Inferior parietal cortex (tissue), 1 donor: ENCODE data around the gene LTBP1.

Experiments
- DNase-seq: peaks from one replicate; pipeline ENCODE4 v3.0.0-alpha.2; 2016; ENCODE audit errors: extremely low spot score

The LTBP1 gene

GRCh38 chr2:33116799-33117198 lies 170.0 kb downstream of the LTBP1 start:
- DNase-seq: no peak

GRCh38 chr2:33118651-33119050 lies 171.9 kb downstream of the LTBP1 start:
- DNase-seq: no peak

GRCh38 chr2:33121416-33121815 lies 174.7 kb downstream of the LTBP1 start:
- DNase-seq: no peak

GRCh38 chr2:33121925-33122324 lies 175.2 kb downstream of the LTBP1 start:
- DNase-seq: no peak

GRCh38 chr2:33122726-33123125 lies 176.0 kb downstream of the LTBP1 start:
- DNase-seq: no peak

GRCh38 chr2:33123216-33123615 lies 176.5 kb downstream of the LTBP1 start:
- DNase-seq: no peak

- no peak for DNase-seq
Measured at GRCh38 chr2:33126552-33126951, 179.8 kb downstream of the LTBP1 start.

- DNase-seq: no peak
Measured at GRCh38 chr2:33126958-33127357, 180.2 kb downstream of the LTBP1 start.

GRCh38 chr2:33129263-33130053 lies 182.7 kb downstream of the LTBP1 start:
- DNase-seq: no peak

GRCh38 chr2:33130054-33130447 lies 183.3 kb downstream of the LTBP1 start:
- DNase-seq: no peak

GRCh38 chr2:33130544-33130943 lies 183.8 kb downstream of the LTBP1 start:
- DNase-seq: no peak

- DNase-seq: no peak
Measured at GRCh38 chr2:33131111-33131510, 184.4 kb downstream of the LTBP1 start.

- no peak for DNase-seq
Measured at GRCh38 chr2:33131749-33132148, 185.0 kb downstream of the LTBP1 start.

- no peak for DNase-seq
Measured at GRCh38 chr2:33133454-33133952, 186.8 kb downstream of the LTBP1 start.

- peak; percentile 47 for DNase-seq
Measured at GRCh38 chr2:33134086-33134771, 187.5 kb downstream of the LTBP1 start.

- DNase-seq: no peak
Measured at GRCh38 chr2:33134791-33135560, 188.2 kb downstream of the LTBP1 start.

- no peak for DNase-seq
Measured at GRCh38 chr2:33135645-33136044, 188.9 kb downstream of the LTBP1 start.

- no peak for DNase-seq
Measured at GRCh38 chr2:33136056-33136455, 189.3 kb downstream of the LTBP1 start.

- no peak for DNase-seq
Measured at GRCh38 chr2:33136566-33136965, 189.8 kb downstream of the LTBP1 start.

- no peak for DNase-seq
Measured at GRCh38 chr2:33137331-33137730, 190.6 kb downstream of the LTBP1 start.

GRCh38 chr2:33139949-33140348 lies 193.2 kb downstream of the LTBP1 start:
- DNase-seq: no peak

- DNase-seq: no peak
Measured at GRCh38 chr2:33141476-33141875, 194.7 kb downstream of the LTBP1 start.
